MCF 10A (cell line): ENCODE data around the gene ERP29. TPM values are rescaled to one million over a fixed set of nuclear protein-coding genes. Genes with fewer than 3 reads are reported as not detected.
"Not testable (repeated sequence)": the region's sequence is repeated elsewhere in the genome, so short reads cannot be mapped to it uniquely, and the experiment has no call there.

Experiments used
- BruUV-seq: library from RNA; stranded (reverse); fragments of 400-500 nt; replicated peaks from 2 replicates; lab custom pipeline; 2021; lab: Mats Ljungman, UMichigan
- CTCF ChIA-PET: fragments of 300-600 bp; sonication (Branson Sonifier 250); formaldehyde crosslinking; extraction: SDS; loops from one replicate; lab custom pipeline; 2021; ENCODE audit warnings: antibody characterized with exemption, inconsistent platforms; lab: Yijun Ruan, JAX
- POLR2A ChIA-PET: fragments of 300-600, 350-650 bp; sonication (Branson Sonifier 250); formaldehyde crosslinking; extraction: SDS; loops from one replicate; lab custom pipeline; 2020; ENCODE audit warnings: antibody characterized with exemption, inconsistent platforms; lab: Yijun Ruan, JAX
- DNase-seq: peaks from one replicate; pipeline ENCODE4 v3.0.0-alpha.2; 2018; ENCODE audit not compliant: unreplicated experiment
- H3K27ac Mint-ChIP-seq: one replicate; pipeline ENCODE4 v1.8.0; 2022; ENCODE audit warnings: mild to moderate bottlenecking, low read depth, mixed read lengths; ENCODE audit not compliant: unreplicated experiment
- H3K27me3 Mint-ChIP-seq: one replicate; pipeline ENCODE4 v1.8.0; 2022; ENCODE audit warnings: mixed read lengths; ENCODE audit not compliant: insufficient read depth, unreplicated experiment
- H3K36me3 Mint-ChIP-seq: one replicate; pipeline ENCODE4 v1.8.0; 2022; ENCODE audit warnings: mild to moderate bottlenecking, moderate library complexity, mixed read lengths; ENCODE audit not compliant: insufficient read depth, unreplicated experiment
- H3K4me1 Mint-ChIP-seq: one replicate; pipeline ENCODE4 v1.8.0; 2022; ENCODE audit warnings: mixed read lengths; ENCODE audit not compliant: insufficient read depth, unreplicated experiment
- H3K4me3 Mint-ChIP-seq: one replicate; pipeline ENCODE4 v1.8.0; 2022; ENCODE audit warnings: mild to moderate bottlenecking, moderate library complexity, mixed read lengths; ENCODE audit not compliant: unreplicated experiment
- H3K9me3 Mint-ChIP-seq: one replicate; pipeline ENCODE4 v1.8.0; 2022; ENCODE audit warnings: mixed read lengths; ENCODE audit not compliant: unreplicated experiment
- CTCF ChIP-seq: fragments of 200-600 bp; IDR thresholded peaks from one replicate; pipeline ENCODE4 v1.8.0; 2022; ENCODE audit warnings: antibody characterized with exemption, mild to moderate bottlenecking; ENCODE audit not compliant: unreplicated experiment
- intact Hi-C: fragments of 100-400 bp; cut with micrococcal nuclease; formaldehyde crosslinking; loops from 2 replicates; pipeline ENCODE4 v1.14.1; 2022
- total RNA-seq: library from RNA; stranded (reverse); gene quantifications from 2 replicates; pipeline ENCODE4 v1.2.3, GENCODE V29; 2022

The ERP29 gene
- total RNA-seq, 1 experiment from 2014 or later: 124 TPM

GRCh38 chr12:111991946-111992345, 21.3 kb upstream of the ERP29 start:
- H3K4me1 Mint-ChIP-seq: no peaks in the 10 kb centered on the region
- CTCF ChIA-PET: interaction anchor here (1.5 kb wide), 1 partner anchor 22 kb away, joined by 3 read pairs; no protein-coding TSS in a partner anchor
- peaks cover 27% of the 10 kb centered on the region for H3K36me3 Mint-ChIP-seq
- no peak overlapping the region for H3K4me3 Mint-ChIP-seq
- no peaks in the 10 kb centered on the region for H3K27me3 Mint-ChIP-seq
- no peak overlapping the region for H3K27ac Mint-ChIP-seq
- intact Hi-C loops: no loop called here
- TF ChIP-seq CTCF: no peak
- POLR2A ChIA-PET: interaction anchor here (1.2 to 1.4 kb wide), 2 partner anchors 15 to 22 kb away, joined by 3 read pairs; no protein-coding TSS in a partner anchor
- no TSS peak for BruUV-seq
- DNase-seq: no peak
- no peaks in the 10 kb centered on the region for H3K9me3 Mint-ChIP-seq

- intact Hi-C loops: no loop called here
- no peaks in the 10 kb centered on the region for H3K4me1 Mint-ChIP-seq
Observed at GRCh38 chr12:111992464-111992863, 20.8 kb upstream of the ERP29 start.

GRCh38 chr12:111993292-111994150, 19.7 kb upstream of the ERP29 start:
- no peak for DNase-seq
- H3K36me3 Mint-ChIP-seq: peaks cover 27% of the 10 kb centered on the region
- no TSS peak for BruUV-seq
- no peak for TF ChIP-seq CTCF
- no peak overlapping the region for H3K4me3 Mint-ChIP-seq
- ChIA-PET POLR2A (no interaction called here), CTCF (no interaction called here)
- no peaks in the 10 kb centered on the region for H3K4me1 Mint-ChIP-seq
- intact Hi-C loops: no loop called here
- H3K9me3 Mint-ChIP-seq: no peaks in the 10 kb centered on the region
- no peak overlapping the region for H3K27ac Mint-ChIP-seq
- H3K27me3 Mint-ChIP-seq: no peaks in the 10 kb centered on the region

More at GRCh38 chr12:111992464-111992863, 20.8 kb upstream of the ERP29 start:
- CTCF ChIA-PET: interaction anchor here (1.5 kb wide), 1 partner anchor 21 kb away, joined by 3 read pairs; no protein-coding TSS in a partner anchor
- BruUV-seq: no TSS peak
- Mint-ChIP-seq H3K27ac (no peak overlapping the region), H3K36me3 (peaks cover 27% of the 10 kb centered on the region), H3K4me3 (no peak overlapping the region), H3K27me3 (no peaks in the 10 kb centered on the region), H3K9me3 (no peaks in the 10 kb centered on the region)
- no peak for DNase-seq
- TF ChIP-seq CTCF: no peak
- POLR2A ChIA-PET: interaction anchor here (1.4 kb wide), 1 partner anchor 22 kb away, joined by 3 read pairs; no protein-coding TSS in a partner anchor

- H3K9me3 Mint-ChIP-seq, DNase-seq, BruUV-seq, H3K27ac Mint-ChIP-seq, intact Hi-C loops, H3K27me3 Mint-ChIP-seq, POLR2A ChIA-PET, H3K4me1 Mint-ChIP-seq, H3K4me3 Mint-ChIP-seq, CTCF ChIA-PET: not testable (repeated sequence)
- H3K36me3 Mint-ChIP-seq: peaks cover 19% of the 10 kb centered on the region
Observed at GRCh38 chr12:111994211-111995111, 18.8 kb upstream of the ERP29 start.
